HG02588 (cell line): ENCODE data around the gene RAVER1.
"Not testable (repeated sequence)": the region's sequence is repeated elsewhere in the genome, so short reads cannot be mapped to it uniquely, and the experiment has no call there.

Experiments used
- ATAC-seq: cut with Tn5 transposase; IDR thresholded peaks from one replicate; pipeline ENCODE4 v1.9.1; 2021; ENCODE audit warnings: mild to moderate bottlenecking, moderate library complexity; ENCODE audit not compliant: unreplicated experiment

RAVER1 gene

GRCh38 chr19:10346509-10346908 is 13.2 kb upstream of the RAVER1 start:
- no peak for ATAC-seq

DNA sequence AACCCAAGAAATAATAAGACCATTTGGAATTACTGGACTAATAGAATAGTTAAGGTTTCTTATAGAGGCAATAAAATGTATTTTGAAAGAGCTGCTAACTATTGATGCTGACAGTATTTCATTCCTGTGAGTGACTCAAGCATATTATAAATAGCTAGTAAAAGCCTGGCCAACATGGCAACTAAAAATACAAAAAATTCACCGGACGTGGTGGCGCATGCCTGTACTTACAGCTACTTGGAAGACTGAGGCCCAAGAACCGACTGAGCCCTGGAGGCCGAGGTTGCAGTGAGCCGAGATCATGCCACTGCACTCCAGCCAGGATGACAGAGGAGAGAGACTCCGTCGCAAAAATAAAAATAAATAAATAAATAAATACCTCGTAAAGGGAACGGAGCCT is 11.5 kb upstream of the RAVER1 start:
- ATAC-seq, result no peak

DNA sequence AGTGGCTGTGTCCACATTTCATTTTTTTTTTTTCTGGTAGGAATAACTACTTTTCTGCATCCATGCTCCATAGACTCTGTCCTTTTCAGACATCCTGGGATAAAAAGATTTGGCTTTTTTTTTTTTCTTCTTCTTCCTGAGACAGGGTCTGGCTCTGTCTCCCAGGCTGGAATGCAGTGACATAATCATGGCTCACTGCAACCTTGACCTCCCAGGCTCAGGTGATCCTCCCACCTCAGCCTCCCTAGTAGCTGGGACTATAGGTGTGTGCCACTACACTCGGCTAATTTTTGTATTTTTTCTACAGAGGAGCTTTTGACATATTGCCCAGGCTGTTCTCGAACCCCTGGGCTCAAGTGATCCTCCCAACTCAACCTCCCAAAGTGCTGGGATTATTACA is 10.2 kb upstream of the RAVER1 start:
- ATAC-seq, result no peak

DNA sequence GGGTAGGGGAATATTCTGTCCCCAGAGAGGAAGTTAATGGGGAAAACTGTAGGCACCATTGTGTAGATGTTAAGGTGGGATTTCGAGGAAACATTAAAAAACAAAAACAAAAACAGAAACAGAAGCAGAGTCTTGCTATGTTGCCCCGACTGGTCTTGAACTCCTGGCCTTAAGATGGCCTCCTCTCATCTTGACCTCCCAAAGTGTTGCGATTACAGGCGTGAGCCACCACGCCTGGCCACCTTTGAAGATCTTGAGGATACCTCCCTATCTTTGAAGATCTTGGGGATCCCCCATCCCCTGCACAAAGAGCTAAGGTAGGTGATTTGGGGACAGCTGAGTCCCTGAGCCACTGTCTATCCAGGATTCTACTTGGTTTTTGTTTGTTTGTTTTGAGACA is 6.6 kb upstream of the RAVER1 start:
- ATAC-seq, result no peak

GRCh38 chr19:10339380-10339960 is 6.1 kb upstream of the RAVER1 start, which contains the start of gene ICAM3:
Gene ICAM3, minus strand, starts transcription at chr19:10339624. Its CDS starts 10 bp downstream, at chr19:10339614.
- peak; percentile 76 for ATAC-seq

- ATAC-seq, result no peak
Observed at GRCh38 chr19:10338940-10339339, 5.6 kb upstream of the RAVER1 start.

- ATAC-seq, result not testable (repeated sequence)
Observed at GRCh38 chr19:10336725-10337124, 3.4 kb upstream of the RAVER1 start.

- no peak for ATAC-seq
Observed at GRCh38 chr19:10335352-10335985, 2.1 kb upstream of the RAVER1 start.

- ATAC-seq, result no peak
Observed at GRCh38 chr19:10334588-10335351, 1.4 kb upstream of the RAVER1 start.

GRCh38 chr19:10333758-10334587 is 644 bp upstream of the RAVER1 start:
- peak; percentile 3 for ATAC-seq

DNA sequence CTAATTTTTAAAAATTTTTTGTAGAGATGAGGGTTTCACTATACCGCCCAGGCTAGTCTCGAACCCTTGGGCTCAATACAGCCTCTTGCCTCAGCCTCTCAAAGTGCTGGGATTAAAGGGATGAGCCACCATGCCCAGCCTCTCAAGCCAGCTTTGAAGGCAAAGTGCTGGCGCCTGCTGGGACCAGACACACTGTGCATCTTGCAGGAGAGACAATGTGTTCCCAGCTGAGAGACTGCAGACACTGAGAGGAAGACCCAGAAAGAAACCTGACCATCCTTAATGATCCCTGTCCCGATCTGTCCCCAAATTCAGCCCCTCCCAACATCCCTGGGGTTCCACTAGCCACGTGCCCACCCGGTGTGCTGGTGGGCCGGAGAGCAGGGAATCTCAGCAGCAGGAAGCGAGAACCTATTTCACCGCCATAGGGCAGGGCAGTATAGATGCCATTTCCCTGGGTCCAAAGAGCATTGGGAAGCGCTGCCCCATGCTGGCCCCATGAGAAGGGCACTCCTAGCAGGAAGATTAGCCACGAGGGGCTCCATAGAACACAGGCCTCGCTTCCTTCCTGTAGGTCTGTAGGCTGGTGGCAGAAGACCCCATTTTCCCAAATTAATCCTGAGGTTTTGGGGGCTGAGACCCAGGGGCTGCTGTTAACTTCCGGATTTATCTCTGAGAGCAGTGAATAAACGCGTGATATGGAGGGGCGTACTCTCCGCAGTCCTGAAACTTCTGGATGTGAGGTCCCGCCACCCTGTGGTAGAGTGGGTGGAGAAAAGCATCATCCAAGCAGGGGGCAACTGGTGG is 968 bp downstream of the RAVER1 start:
- ATAC-seq, result no peak

- ATAC-seq, result no peak
Observed at GRCh38 chr19:10329555-10329954, 3.8 kb downstream of the RAVER1 start.

DNA sequence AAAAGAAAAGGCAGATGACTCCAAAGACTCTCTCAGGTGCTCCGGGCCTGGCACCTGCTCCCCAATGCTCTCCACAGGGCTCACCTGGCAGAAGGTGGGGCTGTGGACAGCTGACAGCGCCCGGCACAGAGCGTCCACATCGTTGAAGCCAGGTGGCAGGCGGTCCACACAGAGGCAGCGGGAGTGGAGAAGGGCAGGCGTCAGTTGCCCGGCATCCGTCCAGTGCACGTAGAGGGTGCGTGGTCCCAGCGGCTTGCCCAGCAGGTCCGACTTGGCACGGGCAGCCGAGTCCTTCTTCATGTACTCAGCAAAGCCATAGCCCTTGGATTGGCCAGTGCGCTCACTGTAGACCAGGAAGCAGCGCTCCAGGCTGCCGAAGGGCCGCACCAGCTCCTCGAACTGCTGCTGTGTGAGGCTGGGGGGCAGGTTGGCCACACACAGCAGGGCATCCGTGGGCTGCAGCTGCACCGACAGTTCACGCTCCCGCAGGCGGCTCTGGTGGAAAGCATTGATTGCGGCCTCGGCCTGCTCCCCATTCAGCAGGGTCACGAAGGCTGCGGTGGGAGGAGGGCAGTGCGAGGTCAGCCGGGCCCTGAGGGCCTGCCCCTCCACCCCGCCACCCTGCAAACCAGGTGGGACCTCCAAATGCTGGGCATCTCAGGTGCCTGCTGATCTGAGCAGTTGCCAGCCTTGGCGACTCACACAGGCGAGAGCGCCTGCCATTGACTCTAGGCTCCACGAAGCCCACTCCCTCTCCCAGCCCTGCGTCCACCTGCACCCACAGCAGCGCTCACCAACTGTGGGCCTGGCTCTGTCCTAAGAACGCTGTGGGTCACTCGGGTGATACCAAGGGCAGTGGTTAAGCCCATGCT is 4.5 kb downstream of the RAVER1 start:
- ATAC-seq, result no peak

GRCh38 chr19:10327793-10328192 is 5.5 kb downstream of the RAVER1 start:
- no peak for ATAC-seq

- ATAC-seq, result no peak
Observed at GRCh38 chr19:10325732-10326131, 7.6 kb downstream of the RAVER1 start.

- no peak for ATAC-seq
Observed at GRCh38 chr19:10321874-10322835, 11.2 kb downstream of the RAVER1 start.

GRCh38 chr19:10321417-10321797 is 11.9 kb downstream of the RAVER1 start:
- no peak for ATAC-seq
